Activated T-cell treated with anti-CD3 and anti-CD28 coated beads for 24 hours (primary cell): ENCODE measurements around the gene TUBB.
"Not testable (repeated sequence)": the region's sequence is repeated elsewhere in the genome, so short reads cannot be mapped to it uniquely, and the experiment has no call there.

Experiments
- DNase-seq: peaks from one replicate; pipeline ENCODE4 v3.0.0-alpha.2; 2020; ENCODE audit warnings: low read depth

Gene TUBB

DNA sequence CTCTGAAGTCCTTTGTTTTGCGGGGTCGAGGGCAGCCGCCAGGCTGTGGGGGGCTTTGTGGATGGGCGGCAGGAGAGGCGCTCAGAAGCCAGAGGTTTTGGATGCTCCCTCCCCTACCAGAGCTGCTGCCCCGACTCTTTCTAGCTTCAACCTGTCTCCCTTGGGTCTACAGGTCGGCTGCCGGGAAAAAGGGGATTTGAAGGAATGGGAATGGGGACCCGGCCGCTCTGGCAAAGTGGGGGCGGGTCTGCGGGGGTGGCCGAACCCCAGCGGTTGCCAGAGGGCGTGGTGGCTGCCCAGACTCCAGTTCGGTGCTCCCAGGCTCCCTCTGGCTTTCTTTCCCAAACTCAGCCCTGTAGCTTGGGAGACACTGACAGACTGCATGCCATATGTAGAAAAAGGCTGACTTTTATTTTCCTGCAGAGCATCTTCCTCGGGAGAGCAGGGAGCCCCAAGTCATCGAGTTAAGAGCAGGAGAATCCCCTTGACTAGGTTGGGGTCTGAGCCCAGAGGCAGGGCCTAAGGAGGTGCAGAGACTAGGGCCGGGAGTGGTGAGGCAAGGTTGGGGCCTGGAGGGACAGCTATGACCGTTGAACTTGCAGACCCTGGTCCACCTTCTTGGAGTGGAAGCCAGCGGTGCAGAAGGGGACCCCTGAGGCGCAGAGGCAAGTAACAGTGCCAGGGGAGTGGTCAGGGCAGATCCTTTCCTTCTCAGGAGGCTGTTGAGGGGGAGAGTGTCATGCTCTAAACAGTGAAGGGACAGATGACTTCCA lies 32.3 kb upstream of the TUBB start:
- DNase-seq: no peak

DNA sequence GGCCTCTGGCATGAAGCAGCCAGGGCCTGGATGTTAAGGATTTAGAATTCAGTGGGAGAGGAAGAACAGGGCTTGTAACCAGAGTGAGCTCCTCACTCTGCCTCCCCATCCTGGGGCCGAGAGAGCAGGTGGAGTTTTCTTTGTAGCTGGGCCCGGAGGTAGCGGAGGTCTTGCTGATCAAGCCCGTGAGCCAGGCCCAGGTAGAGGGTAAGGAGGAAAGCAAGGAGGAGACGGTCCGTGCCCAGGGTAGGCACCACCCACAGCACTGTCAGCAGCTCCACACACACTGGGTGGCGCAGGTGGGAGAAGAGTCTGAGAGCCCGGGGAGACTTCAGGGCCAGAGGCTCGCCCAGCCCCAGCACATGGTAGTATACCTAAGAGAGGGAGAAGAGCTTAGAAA lies 31.6 kb upstream of the TUBB start:
- no peak for DNase-seq

DNA sequence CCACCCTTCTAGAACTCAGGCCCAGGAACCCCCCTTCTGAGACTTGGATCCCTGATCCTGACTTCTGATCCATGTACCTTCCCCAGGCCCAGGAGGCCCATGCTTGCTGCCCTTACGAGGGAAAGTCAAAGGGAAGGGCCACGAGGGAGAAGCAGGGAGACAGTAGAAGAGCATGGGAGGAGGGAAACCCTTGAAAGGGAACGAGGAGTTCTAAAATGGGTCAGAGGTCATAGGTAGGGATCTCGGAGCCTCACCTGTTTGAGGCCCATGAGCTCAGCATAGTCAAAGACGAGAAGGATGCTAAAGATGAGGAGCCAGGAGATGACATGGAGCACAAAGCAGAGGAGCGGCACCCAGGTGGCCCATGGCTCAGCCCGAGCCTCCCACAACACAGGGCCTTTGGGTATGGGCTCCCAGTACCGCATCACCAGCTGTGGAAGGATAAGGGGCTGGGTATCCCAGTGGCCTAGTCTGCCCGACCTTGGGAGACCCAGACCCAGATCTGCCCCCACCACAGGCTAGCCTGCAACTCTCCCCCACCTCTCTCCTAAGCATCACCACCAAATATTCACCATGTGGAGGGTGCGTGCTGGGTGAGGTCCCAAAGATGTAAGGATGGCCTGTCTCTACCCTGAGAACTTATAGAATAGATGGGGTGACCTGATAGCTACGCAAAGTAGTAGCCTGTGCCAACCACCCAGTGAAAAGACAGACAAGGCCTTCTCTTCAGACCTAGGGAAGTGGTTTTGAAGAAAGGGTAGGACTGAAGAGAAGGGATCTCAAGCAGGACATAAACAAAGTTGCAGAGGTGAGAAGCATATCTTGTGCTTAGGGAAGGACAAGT lies 30.9 kb upstream of the TUBB start:
- no peak for DNase-seq

DNA sequence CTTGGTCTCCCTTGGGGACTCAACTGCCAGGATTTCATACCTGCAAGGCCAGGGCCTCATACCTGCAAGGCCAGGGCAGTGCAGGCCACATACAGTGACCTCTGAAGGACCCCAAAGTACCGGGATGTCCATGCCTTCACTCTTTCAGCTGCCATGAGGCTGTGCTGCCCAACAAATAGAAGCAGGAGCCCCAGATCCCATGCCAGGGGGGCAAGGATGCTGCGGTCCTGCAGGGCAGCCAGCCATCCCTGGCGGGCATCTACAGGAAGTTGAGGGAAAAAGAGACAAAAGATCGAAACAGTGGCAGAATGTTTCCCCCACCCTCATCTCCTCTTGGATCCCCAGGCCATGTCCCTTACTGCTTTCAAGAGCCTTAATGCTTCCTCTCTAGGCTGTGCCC lies 30.2 kb upstream of the TUBB start:
- DNase-seq: no peak

DNA sequence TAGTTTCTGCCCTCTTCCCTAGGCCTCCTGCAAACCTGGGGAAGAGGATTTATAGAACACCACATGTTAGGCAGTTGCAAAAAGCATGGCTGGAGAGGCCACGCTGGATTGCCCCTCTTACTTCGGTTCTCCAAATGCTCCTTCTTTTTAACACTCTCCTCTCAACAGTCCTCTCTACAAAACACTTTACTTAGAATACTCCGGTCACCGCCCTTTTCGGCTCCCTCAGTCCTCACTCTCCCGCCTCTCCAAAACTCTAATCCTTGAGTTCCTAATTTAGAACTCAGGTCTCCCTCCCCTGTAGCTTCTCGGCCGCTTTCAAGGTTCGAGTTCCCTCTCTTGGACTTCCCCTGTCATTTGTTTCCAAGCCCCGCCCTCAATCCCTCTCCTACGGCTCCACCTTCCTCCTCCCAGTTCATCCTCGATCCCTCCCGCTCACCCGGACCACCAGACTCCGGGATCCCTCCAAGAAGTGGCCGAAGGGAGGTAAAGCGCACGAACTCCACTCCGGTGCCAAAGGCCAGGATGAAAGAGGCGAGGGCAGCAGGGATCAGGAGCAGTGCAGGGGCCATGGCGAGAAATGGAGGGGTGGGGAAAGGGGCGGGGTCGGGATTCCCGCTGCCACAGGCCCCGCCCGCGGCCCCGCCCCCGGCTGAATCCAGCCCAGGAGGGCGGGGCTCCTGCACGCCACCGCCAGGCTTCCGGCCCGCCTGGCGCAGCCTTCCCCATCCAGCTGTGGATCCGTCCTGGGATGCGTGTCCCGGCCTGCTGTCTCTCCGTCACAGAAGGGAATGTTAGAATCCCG lies 29.5 kb upstream of the TUBB start, which contains the start of gene NRM:
TSS of gene NRM (minus strand) at position 582 of the 805 bp plus-strand sequence. CDS start at position 572, 10 bp downstream.
- peak; percentile 73 for DNase-seq

DNA sequence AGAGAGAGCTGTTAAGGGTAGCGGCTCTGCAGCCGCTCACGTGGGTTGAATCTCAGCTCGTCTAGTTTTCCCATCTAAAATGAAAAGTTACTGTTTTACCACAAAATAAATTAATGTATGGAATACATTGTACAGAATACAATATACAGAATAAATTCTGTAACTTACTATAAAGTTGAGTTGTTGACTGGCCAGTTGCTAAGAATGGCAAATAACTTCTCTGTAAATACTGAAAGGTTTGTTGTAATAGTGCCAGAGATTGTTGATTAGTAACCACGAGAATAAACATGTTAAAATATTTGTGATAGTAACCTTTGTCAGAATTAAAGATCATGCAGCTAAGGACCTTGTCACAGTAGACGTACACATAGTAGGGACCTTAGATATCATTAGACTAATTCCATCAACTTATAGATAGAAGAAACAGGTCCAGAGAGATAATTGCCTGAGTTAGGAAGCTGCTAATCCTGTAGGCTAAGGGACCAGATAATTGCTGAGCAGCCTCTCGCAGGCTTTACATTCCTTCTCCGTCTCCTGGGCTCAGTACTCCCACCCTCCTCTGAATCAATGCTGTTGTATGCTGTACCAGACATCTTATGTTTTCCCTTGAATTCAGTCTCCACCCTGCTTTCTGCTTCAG lies 28.8 kb upstream of the TUBB start:
- DNase-seq: no peak

DNA sequence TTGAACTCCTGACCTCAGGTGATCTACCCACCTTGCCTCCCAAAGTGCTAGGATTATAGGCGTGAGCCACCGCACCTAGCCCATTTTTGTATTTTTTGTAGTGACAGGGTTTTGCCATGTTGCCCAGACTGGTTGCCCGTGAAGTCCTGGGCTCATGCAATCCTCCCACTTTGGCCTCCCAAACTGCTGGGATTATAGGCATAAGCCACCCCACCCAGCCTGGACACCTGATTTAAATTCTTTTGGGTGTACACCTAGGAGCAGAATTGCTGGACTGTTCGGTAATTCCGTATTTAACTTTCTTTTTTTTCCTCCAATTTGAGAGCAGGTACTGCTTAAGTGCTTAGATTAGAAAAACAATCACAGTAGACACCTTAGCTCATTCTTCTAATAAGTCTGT lies 23.7 kb upstream of the TUBB start:
- DNase-seq: no peak

DNA sequence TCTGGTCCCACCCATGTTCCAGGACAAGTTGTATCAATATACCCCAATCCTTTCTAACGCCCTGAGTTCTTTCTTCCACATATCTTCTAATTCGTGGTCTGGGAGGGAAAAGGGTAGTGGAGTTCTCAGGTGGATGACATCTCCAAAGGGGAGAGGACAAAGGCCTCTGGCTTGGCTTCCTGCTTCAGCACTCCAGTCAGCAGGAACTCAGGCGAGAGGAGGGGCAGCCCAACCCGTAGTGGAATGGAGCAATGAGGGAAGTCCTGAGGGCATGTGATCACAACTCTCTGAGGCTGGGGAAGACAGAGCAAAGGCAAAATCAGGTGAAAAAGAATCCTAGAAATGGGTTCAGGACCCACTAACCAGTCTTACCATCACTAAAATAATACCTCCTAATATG lies 19.8 kb upstream of the TUBB start:
- DNase-seq: no peak

DNA sequence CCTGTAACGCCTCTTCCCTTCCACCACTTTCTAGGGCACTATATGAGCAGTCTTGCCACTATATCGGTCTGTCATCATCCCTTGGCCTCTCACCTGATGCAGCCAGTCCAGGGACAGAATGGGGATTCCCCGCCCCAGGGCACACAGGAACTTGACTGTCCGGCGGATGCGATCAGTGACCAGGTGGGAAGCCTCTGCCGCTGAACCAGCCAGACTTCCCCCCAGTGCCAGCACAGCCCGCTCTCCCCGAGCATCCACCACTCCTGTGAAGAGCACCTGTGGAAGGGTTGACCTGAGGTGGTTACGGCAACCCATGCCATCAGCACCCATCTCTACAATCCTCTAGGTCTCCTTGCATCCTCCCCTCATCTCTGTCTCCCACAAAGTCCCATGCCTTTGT lies 17.1 kb upstream of the TUBB start:
- DNase-seq: no peak

DNA sequence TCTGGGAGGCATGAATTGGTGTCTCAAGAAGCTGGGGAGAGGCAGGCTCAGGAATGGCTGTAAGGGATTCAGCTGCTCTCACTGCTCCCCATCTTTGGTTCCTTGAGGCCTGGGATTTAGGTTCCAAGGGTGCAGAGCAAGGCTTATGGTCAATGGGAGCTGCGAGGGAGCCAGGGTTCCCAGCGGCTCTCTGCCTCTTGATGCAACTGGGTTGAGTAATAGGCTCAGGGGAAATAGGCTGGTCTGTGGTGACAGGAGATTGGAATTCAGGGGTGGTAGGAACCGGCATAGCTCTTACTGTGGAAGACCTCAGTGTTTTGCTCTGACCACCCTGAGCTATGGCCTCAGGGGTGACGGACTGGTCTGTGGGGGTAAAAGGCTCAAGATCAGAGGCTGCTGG lies 16.3 kb upstream of the TUBB start:
- DNase-seq: no peak

DNA sequence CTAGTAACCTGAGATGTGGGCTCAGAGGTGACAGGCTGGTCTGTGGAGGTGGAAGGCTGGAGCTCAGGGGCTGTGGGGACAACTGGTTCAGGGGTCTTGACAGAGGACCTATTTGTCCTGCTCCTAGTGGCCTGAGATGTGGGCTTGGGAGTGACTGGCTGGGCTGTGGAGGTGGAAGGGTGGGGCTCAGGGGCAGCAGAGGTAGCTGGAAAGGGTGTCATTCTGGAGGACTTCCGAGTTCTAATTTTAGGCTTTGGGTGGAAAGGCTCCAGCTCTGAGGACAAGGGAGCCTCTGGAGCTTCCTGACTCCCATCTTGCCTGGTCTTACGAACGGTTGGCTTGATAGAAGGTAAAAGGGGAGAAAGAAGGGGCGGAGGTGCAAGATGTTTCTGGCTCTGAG lies 14.5 kb upstream of the TUBB start:
- DNase-seq: no peak

DNA sequence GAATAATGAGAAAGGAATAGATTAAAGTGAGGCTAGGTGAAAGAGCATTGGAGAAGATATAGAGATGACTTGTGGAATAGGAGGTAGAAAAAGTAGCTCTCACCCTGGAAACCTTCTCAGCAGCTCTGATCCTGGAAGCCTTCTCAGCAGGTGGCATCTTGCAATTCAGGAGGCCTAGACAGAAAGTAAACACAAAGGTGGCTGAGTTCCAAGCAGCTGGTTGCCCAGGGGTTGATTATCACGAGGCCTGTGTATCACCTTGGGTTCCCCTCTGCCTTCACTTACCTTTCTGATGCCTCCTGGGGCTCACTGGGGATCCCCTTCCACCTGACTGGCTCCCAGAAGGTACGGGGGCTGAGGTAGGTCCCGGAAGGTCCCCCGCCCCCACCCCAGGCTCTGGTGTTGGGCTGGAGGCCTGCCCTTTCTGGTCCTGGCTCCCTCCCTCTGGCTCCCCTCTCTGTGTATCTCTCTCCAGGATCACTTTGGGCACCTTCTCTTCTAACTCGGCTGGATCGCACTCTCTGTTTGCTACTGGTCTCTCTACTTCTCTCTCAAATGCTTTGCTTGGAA lies 12.8 kb upstream of the TUBB start:
- no peak for DNase-seq

DNA sequence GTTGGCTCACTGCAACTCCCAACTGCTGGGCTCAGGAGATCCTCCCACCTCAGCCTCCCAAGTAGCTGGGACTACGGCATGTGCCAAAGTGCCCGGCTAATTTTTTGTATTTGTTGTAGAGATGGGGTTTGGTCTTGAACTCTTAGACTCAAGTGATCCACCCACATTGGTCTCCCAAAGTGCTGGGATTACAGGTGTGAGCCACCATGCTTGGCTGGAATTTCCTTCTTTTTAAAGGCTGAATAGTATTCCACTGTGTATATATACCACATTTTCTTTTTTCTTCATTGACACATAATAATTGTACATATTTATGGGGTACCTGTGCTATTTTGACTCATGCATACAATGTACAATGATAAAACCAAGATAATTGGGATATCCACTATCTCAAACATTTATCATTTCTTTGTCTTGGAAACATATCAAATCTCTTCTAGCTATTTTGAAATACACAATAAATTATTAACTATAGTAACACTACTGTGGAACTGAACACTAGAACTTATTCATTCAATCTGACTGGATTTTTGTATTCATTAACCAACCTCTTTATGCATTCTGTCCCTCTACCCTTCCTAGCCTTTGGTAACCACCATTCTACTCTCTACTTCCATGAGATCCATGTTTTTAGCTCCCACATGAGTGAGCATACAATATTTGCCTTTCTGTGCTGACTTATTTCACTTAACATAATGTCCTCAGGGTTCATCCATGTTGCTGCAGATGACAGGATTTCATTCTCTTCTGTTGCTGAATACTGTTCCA lies 10.9 kb upstream of the TUBB start:
- no peak for DNase-seq

DNA sequence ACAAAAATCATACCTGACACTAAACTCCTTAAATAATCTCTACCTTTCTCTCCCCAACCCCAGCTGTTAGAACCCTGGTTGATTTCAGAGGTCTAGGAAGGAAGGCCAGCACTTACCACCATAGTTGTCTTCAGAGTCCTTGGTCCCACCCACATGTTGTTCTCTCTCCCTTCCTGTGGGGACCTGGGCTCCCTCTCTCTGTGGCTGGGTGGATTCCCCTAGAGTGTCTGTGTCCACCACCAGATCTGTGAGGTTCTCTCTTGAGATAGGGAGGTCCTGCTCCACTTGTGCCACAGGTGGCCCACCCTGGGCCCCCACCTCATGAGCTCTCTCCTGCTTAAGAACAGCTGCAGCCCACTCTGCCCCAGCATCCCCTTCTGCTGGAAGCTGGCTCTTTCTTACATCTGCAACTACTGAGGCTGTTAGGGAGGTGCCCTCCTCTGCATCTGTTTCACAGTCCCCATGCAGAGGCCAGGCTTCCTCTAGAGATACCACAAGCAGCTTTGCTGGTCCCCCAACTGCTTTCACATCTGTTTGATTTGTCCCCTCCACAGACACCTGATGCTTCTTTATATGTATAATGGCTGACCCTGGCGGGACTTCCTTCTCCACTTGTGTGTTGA lies 8.3 kb upstream of the TUBB start:
- no peak for DNase-seq

DNA sequence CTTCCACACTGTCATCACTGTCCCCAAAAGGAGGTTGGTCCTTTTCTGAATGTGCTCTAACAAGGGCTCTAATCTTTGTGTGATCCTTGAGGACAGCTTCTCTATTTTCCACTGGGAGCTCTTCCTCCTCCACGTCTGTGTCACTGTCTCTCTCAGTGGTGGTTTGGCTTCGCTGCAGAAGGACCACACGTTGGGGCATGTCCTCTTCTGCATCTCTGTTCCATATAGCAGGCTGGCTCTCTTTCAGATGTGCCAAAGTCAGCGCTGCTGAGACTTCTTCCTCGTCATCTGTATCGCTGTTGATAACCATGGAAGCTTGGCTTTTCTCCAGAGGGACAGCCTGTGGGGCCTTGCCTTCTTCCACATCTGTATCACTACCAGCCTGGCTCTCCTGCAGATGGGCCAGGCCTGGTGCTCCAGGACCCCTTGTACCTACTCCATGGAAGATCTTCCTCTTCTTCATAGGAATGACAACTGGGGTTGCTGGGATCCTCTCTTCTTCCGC lies 7.7 kb upstream of the TUBB start:
- DNase-seq: no peak

DNA sequence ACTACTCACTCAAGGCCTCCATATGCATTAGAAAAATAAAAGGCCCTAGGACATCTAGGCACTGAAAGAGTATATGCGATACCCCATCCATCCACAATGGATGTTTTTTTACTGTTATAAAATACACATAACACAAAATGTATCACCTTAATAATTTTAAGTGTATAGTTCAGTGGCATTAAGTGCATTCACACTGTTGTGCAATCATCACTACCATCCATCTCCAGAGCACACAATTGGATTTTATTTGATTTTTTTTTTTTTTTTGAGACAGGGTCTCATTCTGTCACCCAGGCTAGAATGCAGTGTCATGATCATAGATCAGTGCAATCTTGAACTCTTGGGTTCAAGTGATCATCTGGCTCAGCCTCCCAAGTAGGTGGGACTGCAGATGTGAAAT lies 5.9 kb upstream of the TUBB start:
- no peak for DNase-seq

DNA sequence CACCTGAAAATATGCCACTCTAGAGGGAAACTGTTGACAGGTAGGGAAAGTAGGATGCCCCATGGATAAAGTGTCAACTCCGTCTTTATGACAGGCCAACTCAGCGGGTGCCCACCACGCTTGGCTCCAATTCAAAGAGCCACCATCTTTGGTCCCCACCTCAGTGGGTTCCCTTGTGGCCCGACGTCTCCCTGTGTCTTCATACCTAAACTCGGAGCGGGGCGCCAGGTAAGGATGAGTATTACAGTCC lies 3.3 kb upstream of the TUBB start:
- no peak for DNase-seq

DNA sequence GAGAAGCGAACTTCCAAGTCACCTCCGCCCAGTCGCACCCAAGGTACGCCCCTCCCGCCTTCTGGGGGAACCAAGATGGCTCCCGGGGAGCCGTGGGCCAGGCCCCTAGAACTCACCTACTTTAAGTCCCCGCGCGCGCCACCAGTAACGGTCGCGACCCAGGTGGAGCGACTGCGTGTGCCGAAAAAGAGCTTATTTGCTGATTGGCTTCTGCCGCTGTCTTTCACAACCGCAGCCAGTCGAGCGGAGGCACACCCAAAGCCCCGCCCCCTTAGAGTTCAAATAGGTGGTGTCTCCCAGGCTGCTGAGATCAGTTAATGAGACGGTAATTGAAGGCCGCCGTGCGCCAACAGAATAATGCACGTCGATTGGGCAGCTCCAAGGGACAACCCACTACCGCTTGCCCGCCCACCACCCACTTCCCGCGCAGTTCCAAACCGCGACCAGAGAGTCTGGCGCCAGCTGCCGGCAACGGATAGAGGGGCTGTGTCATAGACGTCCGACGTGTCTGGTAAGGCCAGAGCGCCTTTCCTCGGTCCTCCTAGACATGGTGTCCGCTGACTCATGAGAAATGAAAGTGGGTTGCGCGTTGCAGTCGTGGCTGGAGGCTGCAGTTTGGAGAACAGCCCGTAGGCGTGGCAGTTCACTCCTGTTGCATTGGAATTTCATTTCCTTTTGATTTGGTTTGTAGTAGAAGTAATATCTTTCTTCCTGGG lies 2.9 kb upstream of the TUBB start, which contains the start of gene MDC1:
TSS of gene MDC1 (minus strand) at position 153 of the 716 bp plus-strand sequence. CDS start 2,106 bp downstream, outside the sequence.
- peak; percentile 99 for DNase-seq

DNA sequence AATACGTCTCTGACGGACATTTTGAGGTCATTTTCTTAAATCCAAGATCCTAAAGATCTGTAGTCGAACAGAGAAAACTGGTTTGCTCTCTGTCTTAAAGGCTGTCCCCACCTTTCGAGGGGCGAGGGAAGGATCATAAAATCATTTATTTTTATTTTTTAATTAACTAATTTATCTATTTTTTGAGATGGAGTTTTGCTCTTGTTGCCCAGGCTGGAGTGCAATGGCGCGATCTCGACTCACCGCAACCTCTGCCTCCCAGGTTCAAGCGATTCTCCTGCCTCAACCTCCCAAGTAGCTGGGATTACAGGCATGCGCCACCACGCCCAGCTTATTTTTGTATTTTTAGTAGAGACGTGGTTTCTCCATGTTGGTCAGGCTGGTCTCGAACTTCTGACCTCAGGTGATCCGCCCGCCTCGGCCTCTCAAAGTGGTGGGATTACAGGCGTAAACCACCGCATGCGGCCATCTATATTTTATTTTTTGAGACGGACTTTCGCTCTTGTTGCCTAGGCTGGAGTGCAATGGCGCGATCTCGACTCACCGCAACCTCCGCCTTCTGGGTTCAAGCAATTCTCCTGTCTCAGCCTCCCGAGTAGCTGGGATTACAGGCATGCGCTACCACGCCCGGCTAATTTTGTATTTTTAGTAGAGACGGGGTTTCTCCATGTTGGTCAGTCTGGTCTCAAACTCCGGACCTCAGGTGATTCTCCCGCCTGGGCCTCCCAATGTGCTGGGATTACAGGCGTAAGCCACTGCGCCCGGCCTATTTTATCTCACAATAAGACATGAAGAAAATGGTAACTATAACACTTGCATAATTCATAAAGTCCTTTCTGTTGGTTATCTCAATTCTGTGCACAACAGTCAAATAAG lies 2.1 kb upstream of the TUBB start:
- DNase-seq: not testable (repeated sequence)
